ENCODE measurements around the gene RTP1. TPM values are rescaled to one million over a fixed set of nuclear protein-coding genes. Genes with fewer than 3 reads are reported as not detected.

The RTP1 gene
- polyA plus RNA-seq, 1 of the 3 experiments (the other 2 are of a cell fraction): not detected

DNA sequence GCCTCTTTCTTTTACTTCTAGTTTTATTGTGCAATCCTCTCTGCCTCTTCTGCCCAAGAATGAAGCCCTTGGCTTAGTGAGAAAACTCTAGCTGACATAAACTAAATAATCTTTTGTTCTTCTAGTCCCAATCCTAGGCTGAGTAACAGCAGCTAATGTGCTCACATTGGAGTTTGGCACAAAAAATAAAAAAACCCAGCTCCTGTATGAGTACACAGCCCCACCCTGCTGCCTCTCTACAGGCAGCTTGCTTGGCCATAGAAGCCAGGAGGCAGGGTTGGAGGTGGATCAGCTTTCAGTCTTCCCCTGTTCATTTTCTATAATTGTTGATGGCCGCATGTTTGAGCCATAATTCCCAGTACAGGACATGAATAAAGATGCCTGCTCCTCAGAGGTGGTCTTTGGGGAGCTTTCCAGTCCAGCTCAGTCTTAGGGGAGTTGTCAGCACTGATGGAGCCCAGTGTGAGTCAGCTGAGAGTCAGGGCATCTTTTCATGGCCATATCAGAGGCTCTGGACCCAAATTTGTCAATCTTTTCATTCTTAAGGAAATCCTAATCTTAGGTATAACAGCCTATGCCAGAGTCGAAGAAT lies 46.7 kb downstream of the RTP1 start:
- Histone ChIP-seq H3K4me2 (no peak overlapping the region), H3K36me3 (replicated peaks in 1 of 2; ENCODE audit: control insufficient read depth in 1 of 2, insufficient read depth in 2 of 2, low read length in 1 of 2) (no peaks in the 10 kb centered on the region), H3K9me3 (no peaks in the 10 kb centered on the region), H4K20me1 (ENCODE audit: insufficient read depth) (no peaks in the 10 kb centered on the region), H3K27ac (ENCODE audit: low read depth in 2 of 2, low read length in 1 of 2) (no peak overlapping the region), H3K4me1 (ENCODE audit: control insufficient read depth in 1 of 2, insufficient read depth in 2 of 2, low read depth in 1 of 2, low read length in 1 of 2) (no peaks in the 10 kb centered on the region), H3K9me2 (no peaks in the 10 kb centered on the region), H3K9ac (no peak overlapping the region), H3K79me2 (ENCODE audit: insufficient read depth) (no peaks in the 10 kb centered on the region), H2AFZ (ENCODE audit: low read depth) (no peak overlapping the region), H3K27me3 (ENCODE audit: insufficient read depth) (peaks cover 19% of the 10 kb centered on the region; the same call in 1 of the 2 replicates), H3F3A (replicated peaks; ENCODE audit: insufficient read depth) (no peaks in the 10 kb centered on the region), H3K4me3 (ENCODE audit: low read depth in 2 of 2, low read length in 1 of 2) (no peak overlapping the region)
- 0% methylated on average over 1 of the region's 2 CpGs for whole genome bisulfite sequencing (ENCODE audit: low lambda C conversion rate)
- no peak for DNase-seq
- POLR2A ChIA-PET: no interaction called here
- TF ChIP-seq GATA2 (CRISPR knock-in tag; IDR thresholded peaks at IDR 0.05) (no peak), RAD21 (IDR thresholded peaks at IDR 0.05; ENCODE audit: low read length) (no peak), TAF1 (IDR thresholded peaks at IDR 0.05; ENCODE audit: borderline replicate concordance, low read depth, low read length) (no peak), CHD2 (IDR thresholded peaks at IDR 0.05; ENCODE audit: low read length, partially characterized antibody) (no peak), NRF1 (IDR thresholded peaks at IDR 0.05; ENCODE audit: low read depth, low read length) (no peak), EP300 (IDR thresholded peaks at IDR 0.05; ENCODE audit: borderline replicate concordance in 1 of 2, low read depth in 1 of 2, low read length in 1 of 2) (no peak), RCOR1 (IDR thresholded peaks at IDR 0.05; ENCODE audit: low read length) (no peak), NFIC (IDR thresholded peaks at IDR 0.05; ENCODE audit: borderline replicate concordance) (no peak), SMC3 (IDR thresholded peaks at IDR 0.05; ENCODE audit: low read depth, low read length) (no peak), YY1 (IDR thresholded peaks at IDR 0.05; ENCODE audit: low read depth) (no peak)
- TF ChIP-seq, protein P1, sequence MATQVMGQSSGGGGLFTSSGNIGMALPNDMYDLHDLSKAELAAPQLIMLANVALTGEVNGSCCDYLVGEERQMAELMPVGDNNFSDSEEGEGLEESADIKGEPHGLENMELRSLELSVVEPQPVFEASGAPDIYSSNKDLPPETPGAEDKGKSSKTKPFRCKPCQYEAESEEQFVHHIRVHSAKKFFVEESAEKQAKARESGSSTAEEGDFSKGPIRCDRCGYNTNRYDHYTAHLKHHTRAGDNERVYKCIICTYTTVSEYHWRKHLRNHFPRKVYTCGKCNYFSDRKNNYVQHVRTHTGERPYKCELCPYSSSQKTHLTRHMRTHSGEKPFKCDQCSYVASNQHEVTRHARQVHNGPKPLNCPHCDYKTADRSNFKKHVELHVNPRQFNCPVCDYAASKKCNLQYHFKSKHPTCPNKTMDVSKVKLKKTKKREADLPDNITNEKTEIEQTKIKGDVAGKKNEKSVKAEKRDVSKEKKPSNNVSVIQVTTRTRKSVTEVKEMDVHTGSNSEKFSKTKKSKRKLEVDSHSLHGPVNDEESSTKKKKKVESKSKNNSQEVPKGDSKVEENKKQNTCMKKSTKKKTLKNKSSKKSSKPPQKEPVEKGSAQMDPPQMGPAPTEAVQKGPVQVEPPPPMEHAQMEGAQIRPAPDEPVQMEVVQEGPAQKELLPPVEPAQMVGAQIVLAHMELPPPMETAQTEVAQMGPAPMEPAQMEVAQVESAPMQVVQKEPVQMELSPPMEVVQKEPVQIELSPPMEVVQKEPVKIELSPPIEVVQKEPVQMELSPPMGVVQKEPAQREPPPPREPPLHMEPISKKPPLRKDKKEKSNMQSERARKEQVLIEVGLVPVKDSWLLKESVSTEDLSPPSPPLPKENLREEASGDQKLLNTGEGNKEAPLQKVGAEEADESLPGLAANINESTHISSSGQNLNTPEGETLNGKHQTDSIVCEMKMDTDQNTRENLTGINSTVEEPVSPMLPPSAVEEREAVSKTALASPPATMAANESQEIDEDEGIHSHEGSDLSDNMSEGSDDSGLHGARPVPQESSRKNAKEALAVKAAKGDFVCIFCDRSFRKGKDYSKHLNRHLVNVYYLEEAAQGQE (IDR thresholded peaks at IDR 0.05; ENCODE audit: low read depth, low read length): no peak
- TF ChIP-seq, protein P2, sequence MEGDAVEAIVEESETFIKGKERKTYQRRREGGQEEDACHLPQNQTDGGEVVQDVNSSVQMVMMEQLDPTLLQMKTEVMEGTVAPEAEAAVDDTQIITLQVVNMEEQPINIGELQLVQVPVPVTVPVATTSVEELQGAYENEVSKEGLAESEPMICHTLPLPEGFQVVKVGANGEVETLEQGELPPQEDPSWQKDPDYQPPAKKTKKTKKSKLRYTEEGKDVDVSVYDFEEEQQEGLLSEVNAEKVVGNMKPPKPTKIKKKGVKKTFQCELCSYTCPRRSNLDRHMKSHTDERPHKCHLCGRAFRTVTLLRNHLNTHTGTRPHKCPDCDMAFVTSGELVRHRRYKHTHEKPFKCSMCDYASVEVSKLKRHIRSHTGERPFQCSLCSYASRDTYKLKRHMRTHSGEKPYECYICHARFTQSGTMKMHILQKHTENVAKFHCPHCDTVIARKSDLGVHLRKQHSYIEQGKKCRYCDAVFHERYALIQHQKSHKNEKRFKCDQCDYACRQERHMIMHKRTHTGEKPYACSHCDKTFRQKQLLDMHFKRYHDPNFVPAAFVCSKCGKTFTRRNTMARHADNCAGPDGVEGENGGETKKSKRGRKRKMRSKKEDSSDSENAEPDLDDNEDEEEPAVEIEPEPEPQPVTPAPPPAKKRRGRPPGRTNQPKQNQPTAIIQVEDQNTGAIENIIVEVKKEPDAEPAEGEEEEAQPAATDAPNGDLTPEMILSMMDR (IDR thresholded peaks at IDR 0.05): no peak
- TF ChIP-seq, protein P3, sequence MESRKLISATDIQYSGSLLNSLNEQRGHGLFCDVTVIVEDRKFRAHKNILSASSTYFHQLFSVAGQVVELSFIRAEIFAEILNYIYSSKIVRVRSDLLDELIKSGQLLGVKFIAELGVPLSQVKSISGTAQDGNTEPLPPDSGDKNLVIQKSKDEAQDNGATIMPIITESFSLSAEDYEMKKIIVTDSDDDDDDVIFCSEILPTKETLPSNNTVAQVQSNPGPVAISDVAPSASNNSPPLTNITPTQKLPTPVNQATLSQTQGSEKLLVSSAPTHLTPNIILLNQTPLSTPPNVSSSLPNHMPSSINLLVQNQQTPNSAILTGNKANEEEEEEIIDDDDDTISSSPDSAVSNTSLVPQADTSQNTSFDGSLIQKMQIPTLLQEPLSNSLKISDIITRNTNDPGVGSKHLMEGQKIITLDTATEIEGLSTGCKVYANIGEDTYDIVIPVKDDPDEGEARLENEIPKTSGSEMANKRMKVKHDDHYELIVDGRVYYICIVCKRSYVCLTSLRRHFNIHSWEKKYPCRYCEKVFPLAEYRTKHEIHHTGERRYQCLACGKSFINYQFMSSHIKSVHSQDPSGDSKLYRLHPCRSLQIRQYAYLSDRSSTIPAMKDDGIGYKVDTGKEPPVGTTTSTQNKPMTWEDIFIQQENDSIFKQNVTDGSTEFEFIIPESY (IDR thresholded peaks at IDR 0.05; ENCODE audit: borderline replicate concordance, low read depth): no peak
- TF ChIP-seq, protein P4, sequence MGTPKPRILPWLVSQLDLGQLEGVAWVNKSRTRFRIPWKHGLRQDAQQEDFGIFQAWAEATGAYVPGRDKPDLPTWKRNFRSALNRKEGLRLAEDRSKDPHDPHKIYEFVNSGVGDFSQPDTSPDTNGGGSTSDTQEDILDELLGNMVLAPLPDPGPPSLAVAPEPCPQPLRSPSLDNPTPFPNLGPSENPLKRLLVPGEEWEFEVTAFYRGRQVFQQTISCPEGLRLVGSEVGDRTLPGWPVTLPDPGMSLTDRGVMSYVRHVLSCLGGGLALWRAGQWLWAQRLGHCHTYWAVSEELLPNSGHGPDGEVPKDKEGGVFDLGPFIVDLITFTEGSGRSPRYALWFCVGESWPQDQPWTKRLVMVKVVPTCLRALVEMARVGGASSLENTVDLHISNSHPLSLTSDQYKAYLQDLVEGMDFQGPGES (IDR thresholded peaks at IDR 0.05; ENCODE audit: low read depth, low read length): no peak
- TF ChIP-seq, protein P5, sequence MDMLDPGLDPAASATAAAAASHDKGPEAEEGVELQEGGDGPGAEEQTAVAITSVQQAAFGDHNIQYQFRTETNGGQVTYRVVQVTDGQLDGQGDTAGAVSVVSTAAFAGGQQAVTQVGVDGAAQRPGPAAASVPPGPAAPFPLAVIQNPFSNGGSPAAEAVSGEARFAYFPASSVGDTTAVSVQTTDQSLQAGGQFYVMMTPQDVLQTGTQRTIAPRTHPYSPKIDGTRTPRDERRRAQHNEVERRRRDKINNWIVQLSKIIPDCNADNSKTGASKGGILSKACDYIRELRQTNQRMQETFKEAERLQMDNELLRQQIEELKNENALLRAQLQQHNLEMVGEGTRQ (IDR thresholded peaks at IDR 0.05; ENCODE audit: borderline replicate concordance, low read depth, low read length): no peak
- CTCF ChIA-PET: interaction anchor here (1.0 to 1.2 kb wide), 2 partner anchors 11 to 15 kb away, joined by 3 to 4 read pairs; no protein-coding TSS in a partner anchor
